NCI-H1105 treated with DMSO at 0.1 percent for 48 hours (cell line): ENCODE measurements around the gene C10orf67.

Source experiments
- DNase-seq: peaks from one replicate; lab custom pipeline; 2025; lab: John Stamatoyannopoulos, UW

The C10orf67 gene

DNA sequence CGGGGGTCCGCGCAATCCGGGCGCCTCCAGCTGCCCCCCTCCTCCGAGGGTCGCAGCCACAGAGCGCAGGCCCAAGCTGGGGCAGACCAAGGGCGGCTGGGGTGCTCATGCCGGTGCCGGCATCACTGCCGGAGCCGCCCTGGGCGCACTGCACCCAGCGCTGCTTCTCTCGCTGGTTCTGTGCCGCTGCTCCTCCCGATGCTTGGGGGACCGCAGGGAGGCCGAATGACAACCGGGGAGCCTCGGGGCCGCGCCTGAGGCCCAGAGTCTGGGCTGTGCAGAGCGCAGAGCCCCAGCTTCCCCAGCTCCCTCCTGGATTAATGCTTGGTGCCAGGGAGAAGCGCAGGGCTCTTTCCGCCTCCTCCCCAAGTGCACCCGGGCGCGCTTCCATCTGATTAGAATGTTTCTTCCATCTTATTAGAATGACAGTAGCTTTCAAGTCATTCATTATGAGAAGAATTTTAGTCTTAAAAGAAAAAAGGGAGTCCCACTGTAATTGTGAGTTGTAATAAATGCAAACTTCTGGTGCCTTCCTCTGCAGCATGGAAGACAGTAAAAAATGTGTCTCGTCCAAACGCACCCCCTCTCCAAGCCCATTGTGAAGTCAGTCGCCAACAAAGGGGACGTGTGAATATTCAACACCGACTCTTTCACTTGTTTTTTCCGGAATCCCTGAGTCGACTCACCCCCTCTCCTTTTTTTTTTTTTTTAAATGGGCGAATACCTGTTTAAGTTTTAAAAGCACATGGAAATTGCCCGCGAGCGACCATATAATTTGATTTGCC, 172.0 kb downstream of the C10orf67 start:
- DNase-seq: peak; percentile 26

DNA sequence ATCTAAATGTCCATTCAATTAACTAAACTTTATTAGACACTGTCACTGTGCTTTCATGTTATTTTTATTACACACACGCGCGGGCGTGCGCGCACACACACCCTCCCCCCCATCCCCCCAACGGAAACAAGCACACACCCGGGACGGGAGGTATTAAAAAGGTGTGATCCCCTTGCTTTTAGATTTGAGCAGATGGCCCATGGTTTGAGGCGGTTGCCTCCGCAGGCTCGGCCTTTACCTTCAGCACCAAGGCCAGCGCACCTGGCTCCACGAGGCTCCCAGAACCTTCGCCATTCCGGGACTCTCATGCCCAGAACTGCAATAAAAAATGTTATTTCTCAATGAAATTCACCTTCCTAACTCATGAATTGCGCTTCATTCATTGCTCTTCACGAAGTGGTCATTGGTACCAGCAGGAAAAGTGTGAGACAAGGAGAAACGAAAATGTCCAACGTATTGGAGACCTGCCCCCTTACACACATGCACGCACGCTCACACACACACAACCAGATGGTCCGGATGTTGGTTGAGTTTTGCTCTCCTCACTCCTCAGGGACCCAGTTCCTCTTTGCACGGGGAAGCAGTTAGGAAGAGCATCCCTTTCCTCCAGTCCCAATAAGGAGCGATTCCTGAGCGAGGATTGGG, 173.2 kb downstream of the C10orf67 start:
- no peak for DNase-seq

DNA sequence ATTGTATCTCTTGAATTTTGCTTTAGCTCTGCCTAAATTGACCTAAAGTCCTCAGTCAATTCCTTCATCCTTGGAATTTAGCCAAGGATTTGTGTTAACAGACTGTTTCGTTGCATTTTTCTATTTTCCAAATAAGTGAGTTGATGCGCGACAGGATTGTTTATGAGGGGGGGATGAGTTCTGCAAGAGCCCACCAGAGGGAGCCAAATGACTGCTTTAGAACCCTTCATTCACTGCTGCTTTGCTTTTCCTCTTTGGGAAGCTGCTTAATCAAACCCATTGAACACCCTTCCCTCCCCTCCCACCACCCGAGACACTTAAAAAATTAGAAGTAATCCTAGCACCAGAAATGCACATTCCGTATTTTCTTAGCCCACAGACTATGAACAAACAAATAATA, 186.2 kb downstream of the C10orf67 start:
- peak; percentile 64 for DNase-seq

DNA sequence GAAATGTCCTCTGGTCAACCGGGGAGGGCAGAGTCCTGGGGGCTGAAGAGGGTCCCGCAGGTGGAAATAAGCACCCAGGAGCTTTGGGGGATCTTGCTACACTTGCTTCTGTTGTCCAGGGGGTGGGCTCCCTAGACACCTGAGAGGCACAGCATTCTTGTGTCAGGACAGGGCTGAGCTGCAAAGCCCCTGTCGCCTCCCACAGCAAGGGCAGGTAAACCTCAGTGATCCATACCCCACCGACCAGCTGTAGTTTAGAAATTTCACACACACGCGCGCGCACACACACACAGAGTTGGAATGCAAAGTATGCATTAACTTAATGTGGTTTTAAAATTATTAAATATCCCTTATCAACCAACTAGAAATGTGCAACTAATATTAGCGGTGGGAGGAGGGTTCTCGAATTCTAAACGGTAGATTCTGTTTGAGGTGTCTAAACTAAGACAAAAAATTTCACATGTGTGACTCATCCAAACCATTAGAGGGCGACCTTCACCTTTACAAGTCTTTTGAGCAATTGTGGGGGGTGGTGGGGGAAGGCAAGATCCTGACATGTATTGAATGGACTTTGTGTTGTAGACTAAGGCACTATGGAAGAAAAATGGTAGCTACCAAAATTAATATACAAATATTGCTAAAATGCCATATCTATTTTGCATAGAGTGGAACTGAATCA, 186.8 kb downstream of the C10orf67 start:
- peak; percentile 54 for DNase-seq

DNA sequence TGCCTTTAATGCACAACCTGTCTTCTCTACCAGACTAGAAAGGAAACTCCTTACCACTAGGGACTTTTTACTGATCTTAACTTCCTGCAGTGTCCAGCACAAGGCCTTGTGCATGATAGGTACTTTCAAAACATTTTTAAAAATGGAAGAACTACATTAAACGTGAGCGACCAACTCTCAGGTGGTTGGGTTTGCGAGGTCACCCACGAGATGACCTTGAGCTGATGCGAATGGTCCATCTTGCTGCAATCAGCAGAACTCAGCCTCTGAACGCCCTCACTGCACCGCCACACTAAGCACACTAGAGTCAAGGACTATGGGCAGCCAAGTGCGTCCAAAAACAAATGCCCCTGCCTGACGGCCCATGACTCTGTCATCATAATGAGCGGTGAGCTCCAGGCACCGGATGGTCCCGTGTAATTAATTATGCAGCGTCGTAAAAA, 187.3 kb downstream of the C10orf67 start:
- DNase-seq: no peak

DNA sequence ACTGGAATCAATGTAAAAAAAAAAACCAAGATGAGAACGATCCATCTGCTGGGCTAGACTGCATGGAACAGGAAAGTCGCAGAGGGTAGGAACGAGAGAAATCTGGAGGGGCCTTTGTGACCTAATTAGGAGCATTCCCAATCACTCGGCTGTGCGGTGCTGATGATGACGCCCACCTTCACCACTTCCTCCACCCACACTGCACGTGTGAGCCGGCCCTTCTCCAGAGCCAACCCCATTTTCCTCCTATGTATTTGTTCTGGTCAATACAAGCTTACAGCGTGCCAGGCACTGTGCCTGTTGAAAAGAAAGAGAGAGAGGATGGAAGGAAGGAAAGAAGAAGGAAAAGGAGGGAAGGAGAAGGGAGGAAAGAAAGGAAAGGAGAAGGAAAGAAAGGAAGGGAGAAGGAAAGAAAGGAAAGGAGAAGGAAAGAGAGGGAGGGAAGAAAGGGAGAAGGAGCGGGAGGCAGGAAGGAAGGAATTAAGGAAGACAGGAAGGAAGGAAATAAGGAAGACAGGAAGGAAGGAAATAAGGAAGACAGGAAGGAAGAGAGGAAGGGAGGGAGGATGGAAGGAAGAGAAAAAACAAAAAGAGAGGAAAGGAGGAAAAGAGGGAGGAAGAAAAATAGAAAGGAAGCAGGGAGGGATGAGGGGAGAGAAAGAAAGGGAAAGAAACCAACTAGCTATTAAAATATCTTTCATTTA, 188.0 kb downstream of the C10orf67 start:
- DNase-seq: no peak

DNA sequence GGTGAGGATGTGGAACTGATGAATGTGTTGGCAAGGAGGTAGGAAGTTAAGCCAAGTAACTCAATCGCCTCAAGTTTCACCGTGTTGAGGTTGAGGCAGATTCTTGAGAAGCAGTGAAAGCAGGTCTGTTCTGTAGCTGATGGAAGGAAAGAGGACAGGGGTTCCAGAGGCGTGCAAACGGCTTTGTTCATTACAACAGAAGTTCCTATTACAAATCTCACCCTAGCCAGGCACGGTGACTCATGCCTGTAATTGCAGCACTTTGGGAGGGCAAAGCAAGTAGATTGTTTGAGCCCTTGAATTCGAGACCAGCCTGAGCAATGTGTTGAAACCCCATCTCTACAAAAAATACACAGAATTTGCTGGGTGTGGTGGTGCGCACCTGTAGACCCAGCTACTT, 189.4 kb downstream of the C10orf67 start:
- no peak for DNase-seq
